ENCODE results near the gene KCNQ1. TPM values are rescaled to one million over a fixed set of nuclear protein-coding genes. Genes with fewer than 3 reads are reported as not detected.
A peak's percentile ranks its signal among the peaks of the same experiment; 100 is the strongest.

KCNQ1 gene
- total and polyA plus RNA-seq, 4 donors = 15.4 to 41.7 (median 26.2) TPM

DNA sequence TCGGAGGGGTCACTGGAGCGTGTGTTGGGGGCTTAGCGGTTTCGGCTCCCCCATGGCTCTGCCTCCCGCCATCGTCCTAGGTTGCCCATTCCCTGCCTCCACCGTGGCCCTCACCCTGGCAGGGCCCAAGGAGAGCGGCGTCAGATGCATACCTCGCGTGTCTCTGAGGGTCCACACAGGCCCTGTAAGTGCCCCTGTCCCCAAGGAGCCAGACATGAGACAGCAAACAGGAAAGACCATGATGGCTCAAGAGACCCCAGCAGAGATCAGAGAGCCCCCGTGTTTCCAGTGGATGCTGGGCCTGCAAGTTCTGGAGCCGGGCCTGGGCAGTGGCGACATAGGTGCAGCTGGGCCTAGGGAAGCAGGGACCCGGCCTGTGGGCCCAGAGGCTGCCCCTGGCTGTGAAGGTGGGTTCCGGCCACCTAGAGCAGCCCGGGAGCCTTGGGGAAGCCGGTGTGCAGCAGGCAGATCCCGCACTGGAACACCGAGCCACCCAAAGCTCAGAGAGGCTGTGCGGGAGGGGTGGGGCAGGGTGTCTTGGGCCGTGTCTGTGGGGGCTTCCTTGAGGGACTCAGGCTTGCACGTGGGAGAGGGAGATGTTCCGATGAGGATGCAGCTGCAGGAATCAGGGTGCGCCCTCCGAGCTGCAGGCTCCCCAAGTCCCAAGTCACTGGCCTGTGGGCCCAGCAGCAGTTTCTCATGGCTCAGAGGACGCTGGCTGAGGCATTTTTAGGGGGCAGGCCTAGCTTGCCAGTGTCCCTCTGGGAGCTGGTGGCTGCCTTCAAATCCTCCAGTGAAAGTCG is 128.6 kb downstream of the KCNQ1 start:
- TF ChIP-seq, protein P1, sequence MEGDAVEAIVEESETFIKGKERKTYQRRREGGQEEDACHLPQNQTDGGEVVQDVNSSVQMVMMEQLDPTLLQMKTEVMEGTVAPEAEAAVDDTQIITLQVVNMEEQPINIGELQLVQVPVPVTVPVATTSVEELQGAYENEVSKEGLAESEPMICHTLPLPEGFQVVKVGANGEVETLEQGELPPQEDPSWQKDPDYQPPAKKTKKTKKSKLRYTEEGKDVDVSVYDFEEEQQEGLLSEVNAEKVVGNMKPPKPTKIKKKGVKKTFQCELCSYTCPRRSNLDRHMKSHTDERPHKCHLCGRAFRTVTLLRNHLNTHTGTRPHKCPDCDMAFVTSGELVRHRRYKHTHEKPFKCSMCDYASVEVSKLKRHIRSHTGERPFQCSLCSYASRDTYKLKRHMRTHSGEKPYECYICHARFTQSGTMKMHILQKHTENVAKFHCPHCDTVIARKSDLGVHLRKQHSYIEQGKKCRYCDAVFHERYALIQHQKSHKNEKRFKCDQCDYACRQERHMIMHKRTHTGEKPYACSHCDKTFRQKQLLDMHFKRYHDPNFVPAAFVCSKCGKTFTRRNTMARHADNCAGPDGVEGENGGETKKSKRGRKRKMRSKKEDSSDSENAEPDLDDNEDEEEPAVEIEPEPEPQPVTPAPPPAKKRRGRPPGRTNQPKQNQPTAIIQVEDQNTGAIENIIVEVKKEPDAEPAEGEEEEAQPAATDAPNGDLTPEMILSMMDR (IDR thresholded peaks at IDR 0.05; ENCODE audit: control extremely low read depth, extremely low read depth) = no peak
- H3K36me3 ChIP-seq (ENCODE audit: control insufficient read depth in 4 of 4, insufficient read depth in 4 of 4, low read length in 4 of 4) = peaks cover 0 to 10% (median 0%) of the 10 kb centered on the region in 4 donors
- no peak overlapping the region for H3K9ac ChIP-seq (ENCODE audit: insufficient read depth in 1 of 2, low read length in 2 of 2)
- no peak overlapping the region for H3K4me3 ChIP-seq
- no peak overlapping the region for H3K27ac ChIP-seq (ENCODE audit: low read depth in 1 of 2, low read length in 1 of 2)
- no peak for DNase-seq
- ATAC-seq (ENCODE audit: insufficient read depth, low FRiP score) = no peak
- no peaks in the 10 kb centered on the region for H3K9me3 ChIP-seq (ENCODE audit: control insufficient read depth in 4 of 4, insufficient read depth in 3 of 4, low read length in 3 of 4)
- WGBS, 2 donors = 95 to 98% methylated on average over 28 of the region's 28 CpGs
- H3K27me3 ChIP-seq (ENCODE audit: control insufficient read depth in 3 of 3, insufficient read depth in 3 of 3, low read length in 2 of 3) = no peaks in the 10 kb centered on the region
- H3K4me1 ChIP-seq (ENCODE audit: control insufficient read depth in 5 of 5, insufficient read depth in 5 of 5, low read length in 5 of 5) = peaks cover 0 to 21% (median 0%) of the 10 kb centered on the region in 5 donors

DNA sequence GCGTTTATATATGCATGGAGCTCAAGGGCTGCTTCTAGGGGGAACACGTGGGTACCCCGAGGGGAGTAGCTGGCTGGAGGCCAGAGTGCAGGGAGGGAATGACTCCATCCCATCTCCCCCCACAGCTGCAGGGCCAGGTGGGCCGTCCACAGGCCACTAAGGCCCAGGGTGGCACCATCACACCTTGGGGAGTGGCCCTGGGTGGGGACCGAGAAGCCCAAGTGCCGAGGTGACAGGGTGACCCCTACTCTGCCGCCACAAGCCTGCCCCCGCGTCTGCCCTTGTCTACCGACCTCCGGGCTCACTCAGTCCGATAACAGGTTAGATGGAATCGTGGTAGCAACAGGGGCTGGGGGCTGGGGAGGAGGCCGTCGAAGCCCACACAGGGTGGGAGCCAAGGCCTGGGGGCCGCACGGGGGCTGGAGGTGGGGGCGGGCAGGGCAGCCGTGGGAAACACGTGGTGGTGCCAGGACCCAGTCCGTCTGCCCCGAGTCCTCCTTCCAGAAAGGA is 129.3 kb downstream of the KCNQ1 start:
- DNase-seq (no peak), ATAC-seq (ENCODE audit: insufficient read depth, low FRiP score) (no peak)
- Histone ChIP-seq H3K27ac (ENCODE audit: low read depth in 1 of 2, low read length in 1 of 2) (no peak overlapping the region), H3K4me1 (ENCODE audit: control insufficient read depth in 5 of 5, insufficient read depth in 5 of 5, low read length in 5 of 5) (peaks cover 0 to 21% (median 0%) of the 10 kb centered on the region in 5 donors), H3K9ac (ENCODE audit: insufficient read depth in 1 of 2, low read length in 2 of 2) (no peak overlapping the region), H3K27me3 (ENCODE audit: control insufficient read depth in 3 of 3, insufficient read depth in 3 of 3, low read length in 2 of 3) (no peaks in the 10 kb centered on the region), H3K9me3 (ENCODE audit: control insufficient read depth in 4 of 4, insufficient read depth in 3 of 4, low read length in 3 of 4) (no peaks in the 10 kb centered on the region), H3K4me3 (no peak overlapping the region), H3K36me3 (ENCODE audit: control insufficient read depth in 4 of 4, insufficient read depth in 4 of 4, low read length in 4 of 4) (peaks cover 0 to 10% (median 0%) of the 10 kb centered on the region in 4 donors)
- 89 to 92% methylated on average over 22 of the region's 22 CpGs for WGBS, 2 donors
- TF ChIP-seq, protein P1 (IDR thresholded peaks at IDR 0.05; ENCODE audit: control extremely low read depth, extremely low read depth) = no peak

DNA sequence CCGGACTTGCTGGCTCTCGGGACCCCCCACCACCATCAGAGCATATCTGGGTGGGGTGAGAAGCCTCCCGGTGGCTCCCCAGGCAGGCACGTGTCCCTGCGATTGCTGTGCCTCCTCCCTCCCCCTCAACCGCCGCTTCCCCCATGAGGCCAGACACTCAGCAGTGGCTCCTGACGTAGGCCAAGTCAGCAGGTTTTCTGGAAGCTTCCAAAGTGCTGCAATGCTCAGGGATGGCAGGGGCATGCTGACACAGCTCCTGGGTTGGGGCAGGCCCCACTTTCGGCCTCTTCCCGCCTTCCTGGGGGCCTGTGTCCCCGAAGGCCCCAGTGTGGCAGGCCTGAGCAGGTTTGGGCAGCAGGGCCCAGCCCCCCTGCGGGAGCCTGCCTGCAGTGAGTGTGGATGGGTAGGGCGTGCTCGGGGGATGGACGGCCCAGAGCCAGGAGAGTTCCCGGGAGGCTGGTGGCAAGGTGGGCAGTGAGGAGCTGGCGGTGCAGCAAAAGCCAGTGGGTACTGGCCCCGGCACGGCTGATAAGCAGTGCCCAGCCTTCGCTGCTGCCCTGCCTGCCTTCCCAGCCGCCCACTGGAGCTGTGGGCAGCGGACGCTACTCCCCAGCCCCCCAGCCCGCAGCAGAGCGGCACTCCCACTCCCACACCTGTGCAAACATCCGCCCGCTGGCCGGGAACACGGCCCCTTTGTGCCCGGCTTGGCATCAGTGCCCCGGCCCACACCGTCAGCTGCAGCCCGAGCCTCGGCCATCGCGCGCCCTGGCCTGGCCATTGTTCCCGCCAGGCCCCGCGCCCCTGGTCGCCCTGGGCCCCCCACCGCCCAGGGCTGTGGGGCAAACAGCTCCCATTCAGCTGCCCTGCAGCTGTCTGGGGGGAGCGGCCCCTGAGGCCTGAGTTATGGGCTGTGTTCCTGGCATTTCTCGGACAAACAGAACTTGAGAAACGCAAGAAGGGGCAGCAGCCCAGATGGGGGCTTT is 130.0 kb downstream of the KCNQ1 start:
- no peaks in the 10 kb centered on the region for H3K27me3 ChIP-seq (ENCODE audit: control insufficient read depth in 3 of 3, insufficient read depth in 3 of 3, low read length in 2 of 3)
- 90 to 91% methylated on average over 41 to 45 of the region's 45 CpGs for WGBS, 2 donors
- TF ChIP-seq, protein P1 (IDR thresholded peaks at IDR 0.05; ENCODE audit: control extremely low read depth, extremely low read depth) = no peak
- no peak overlapping the region for H3K9ac ChIP-seq (ENCODE audit: insufficient read depth in 1 of 2, low read length in 2 of 2)
- no peaks in the 10 kb centered on the region for H3K9me3 ChIP-seq (ENCODE audit: control insufficient read depth in 4 of 4, insufficient read depth in 3 of 4, low read length in 3 of 4)
- H3K4me1 ChIP-seq (ENCODE audit: control insufficient read depth in 5 of 5, insufficient read depth in 5 of 5, low read length in 5 of 5) = peaks cover 0 to 21% (median 0%) of the 10 kb centered on the region in 5 donors
- DNase-seq (peak in 2 of 3 donors; percentile 24 to 29), ATAC-seq (ENCODE audit: insufficient read depth, low FRiP score) (no peak)
- no peak overlapping the region for H3K4me3 ChIP-seq
- peaks cover 0 to 10% (median 0%) of the 10 kb centered on the region in 4 donors for H3K36me3 ChIP-seq (ENCODE audit: control insufficient read depth in 4 of 4, insufficient read depth in 4 of 4, low read length in 4 of 4)
- H3K27ac ChIP-seq (ENCODE audit: low read depth in 1 of 2, low read length in 1 of 2) = no peak overlapping the region
